NCI-H748 treated with DMSO at 0.1 percent for 48 hours (cell line): Measurements from ENCODE around the gene PAFAH2.

Experiments
- DNase-seq: peaks from one replicate; lab custom pipeline; 2025; lab: John Stamatoyannopoulos, UW

PAFAH2 gene

DNA sequence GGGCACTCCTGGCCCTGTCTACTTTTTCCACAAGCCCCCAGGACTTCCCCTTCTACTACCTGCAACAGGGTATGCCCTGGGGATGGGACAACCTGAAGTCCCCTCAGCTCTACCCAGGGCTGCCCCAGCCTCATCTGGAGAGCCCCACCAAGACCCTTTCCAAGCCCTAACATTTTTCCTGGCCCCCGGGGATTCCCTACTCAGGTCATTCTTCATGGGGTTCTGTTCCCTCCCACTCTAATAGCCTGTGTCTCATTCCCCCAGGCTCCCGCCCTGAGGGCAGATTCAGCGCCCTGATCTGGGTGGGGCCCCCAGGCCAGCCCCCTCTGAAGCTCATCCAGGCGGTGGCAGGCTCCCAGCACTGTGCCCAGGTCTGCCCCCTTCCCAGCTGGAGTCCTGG is 33.3 kb upstream of the PAFAH2 start:
- DNase-seq: no peak

DNA sequence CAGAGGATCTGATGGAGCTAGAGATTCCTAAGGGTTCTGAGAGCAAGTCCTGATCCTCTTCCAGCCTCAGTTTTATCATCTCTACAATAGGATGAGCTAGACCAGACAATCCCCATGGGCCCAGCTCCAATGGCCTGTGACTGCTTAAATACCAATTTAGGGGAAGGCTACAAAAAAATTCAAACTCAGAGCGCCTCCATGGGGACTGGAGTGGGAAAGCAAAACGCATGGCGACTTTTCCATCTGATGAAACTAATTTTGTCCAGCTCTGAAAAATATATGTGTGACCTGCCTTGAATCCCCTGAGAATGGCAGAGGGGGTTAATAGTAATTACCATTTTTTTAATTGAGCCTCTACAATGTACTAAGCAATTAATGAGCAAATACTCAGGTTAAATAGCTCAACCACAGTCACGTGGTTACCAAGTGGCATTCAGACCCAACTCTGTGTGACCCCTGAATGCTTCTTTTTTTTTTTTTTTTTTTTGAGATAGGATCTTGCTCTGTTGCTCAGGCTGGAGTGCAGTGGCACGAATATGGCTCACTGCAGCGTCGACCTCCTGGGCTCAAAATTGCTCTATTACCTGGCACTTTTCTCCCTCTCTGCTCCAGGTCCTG is 32.1 kb upstream of the PAFAH2 start:
- no peak for DNase-seq

DNA sequence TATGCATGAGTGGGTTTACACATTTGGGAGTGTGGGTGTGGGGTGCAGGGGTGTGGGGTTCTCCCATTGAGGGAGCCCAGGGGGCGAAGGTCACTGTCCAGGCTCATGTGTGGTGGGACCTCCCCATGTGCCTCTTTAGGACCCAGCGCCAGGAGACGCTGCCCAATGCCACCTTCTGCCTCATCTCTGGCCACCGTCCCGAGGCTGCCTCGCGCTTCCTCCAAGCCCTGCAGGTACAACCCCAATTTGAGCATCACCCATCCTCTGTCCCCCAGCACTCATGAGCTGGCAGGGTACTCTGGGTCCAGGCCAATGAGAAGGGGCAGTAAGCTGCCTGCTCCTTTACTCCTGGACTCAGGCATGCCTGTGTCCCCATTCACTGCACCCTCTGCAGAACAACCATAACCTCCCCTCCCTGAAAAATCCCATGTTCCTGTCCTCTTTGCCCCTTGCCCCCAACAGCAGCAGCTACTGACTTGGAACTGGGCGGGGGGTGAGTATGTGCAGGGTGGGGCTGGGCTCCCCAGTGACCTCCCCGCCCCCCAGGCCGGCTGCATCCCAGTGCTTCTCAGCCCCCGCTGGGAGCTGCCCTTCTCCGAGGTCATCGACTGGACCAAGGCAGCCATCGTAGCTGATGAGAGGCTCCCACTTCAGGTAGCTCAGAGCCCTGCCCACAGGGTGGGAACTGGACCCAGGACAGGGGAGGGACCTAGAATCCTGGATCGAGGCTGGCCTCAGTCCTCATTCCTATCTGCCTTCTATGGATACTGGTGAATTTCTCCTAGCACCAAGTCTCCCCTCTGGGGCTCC is 31.4 kb upstream of the PAFAH2 start:
- DNase-seq: no peak

- DNase-seq: no peak
Measured at GRCh38 chr1:26028490-26028980, 30.7 kb upstream of the PAFAH2 start.

DNA sequence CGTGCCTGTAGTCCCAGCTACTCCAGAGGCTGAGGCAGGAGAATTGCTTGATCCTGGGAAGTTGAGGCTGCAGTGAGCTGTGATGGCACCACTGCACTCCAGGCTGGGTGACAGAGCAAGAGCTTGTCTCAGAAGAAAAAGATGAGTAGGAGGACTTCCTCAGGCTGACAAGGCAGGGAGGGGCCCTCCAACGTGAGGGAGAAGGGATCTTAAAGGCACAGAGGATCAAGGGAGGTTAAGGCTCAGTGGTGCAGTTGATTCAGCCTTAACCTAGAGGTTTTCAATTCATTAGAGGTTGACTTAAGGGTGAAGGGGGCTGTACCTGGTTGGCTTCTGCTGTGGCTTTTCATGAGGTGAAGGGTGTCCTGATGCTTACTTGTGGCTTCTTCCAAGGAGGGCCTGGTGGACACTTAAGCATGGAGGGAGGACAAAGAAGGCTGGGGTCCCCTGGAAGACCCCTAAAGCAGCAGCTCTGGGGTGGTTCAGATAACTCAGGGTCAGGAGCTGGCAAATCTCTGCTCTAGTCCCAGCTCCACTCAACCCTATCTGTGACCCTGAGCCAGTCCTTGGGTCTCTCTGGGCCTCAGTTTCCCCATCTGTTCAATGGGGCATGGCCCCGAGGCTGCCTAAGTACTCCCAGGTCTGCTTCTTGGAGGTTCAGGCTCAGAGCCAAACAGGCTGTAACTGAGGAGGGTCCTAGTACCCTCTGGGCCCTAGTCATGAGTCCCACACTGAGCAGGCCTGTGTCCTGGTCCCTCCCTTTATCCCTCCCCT is 30.0 kb upstream of the PAFAH2 start:
- no peak for DNase-seq

DNA sequence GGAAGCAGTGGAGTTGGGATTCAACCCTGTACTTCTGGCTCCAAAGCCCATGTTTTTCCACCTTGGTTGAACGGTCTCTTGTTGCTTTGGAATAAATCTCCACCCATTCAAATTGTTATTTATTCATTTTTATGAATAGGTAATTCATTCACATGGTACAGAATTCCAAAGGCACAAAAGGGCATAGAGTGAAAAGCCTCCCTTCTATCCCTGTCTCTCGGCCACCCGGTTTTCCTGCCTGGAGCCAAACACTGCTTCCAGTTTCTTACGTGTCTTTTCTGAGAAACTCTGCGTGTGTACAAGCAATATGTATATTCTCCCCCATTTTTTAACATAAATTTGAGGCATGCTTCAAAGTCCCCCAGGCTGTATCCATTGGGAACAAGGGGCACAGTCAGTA is 27.7 kb upstream of the PAFAH2 start:
- DNase-seq: no peak

DNA sequence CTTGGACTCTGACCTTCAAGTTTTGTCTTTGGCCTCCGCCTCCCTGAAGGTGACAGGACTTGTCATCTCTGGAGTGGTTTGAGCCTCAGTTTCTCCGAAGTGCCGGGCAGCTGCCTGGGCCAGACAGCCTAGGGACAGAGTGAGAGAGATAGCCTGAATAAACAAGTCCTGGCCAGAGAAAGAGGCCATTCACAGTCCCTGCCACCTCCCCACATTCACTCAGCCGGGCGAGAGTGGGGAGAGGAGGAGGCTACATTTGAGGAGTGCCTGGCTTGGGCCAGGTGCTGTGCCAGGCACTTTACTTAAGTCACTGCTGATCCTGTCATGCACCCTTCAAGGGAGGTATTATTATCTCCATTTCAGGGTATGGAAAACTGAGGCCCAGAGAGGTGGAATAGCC is 27.2 kb upstream of the PAFAH2 start:
- DNase-seq: no peak

DNA sequence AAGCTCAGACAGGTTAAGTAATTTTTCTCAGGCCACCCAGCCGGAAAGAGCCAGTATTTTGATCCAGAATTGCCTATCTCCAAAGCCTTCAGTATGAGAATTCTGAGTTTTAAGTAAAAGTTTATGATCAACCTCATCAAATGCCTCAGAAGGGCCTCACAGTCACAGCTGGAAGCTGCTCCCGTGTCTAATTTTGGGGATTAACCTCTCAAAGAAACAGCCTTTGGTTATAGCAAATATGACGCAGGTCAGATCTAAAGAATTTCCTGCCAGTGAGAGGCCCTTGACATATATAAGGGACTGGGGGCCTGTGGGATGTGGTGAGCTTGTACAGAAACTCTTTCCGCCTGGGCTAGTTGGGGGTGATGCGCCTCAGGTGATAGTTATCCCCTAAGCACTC is 26.0 kb upstream of the PAFAH2 start:
- DNase-seq: no peak

DNA sequence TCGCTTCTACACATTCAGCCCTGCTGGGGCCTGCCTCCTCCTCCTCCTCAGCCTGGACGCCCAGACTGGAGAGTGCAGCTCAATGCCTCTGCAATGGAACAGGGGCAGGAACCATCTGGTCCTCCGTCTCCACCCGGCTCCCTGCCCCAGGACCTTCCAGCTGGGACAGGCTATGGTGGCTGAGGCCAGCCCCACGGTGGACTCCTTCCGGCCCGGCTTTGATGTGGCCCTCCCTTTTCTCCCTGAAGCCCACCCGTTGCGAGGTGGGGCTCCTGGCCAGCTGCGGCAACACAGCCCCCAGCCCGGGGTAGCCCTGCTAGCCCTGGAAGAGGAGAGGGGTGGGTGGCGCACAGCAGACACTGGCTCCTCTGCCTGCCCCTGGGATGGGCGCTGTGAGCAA is 25.1 kb upstream of the PAFAH2 start:
- DNase-seq: no peak

GRCh38 chr1:26022404-26022779 is 24.5 kb upstream of the PAFAH2 start:
- DNase-seq: no peak

GRCh38 chr1:26021647-26022403 is 24.0 kb upstream of the PAFAH2 start, which contains the start of gene EXTL1:
EXTL1 (plus strand) TSS chr1:26021775; CDS start chr1:26022647, 872 bp downstream.
- DNase-seq: no peak

DNA sequence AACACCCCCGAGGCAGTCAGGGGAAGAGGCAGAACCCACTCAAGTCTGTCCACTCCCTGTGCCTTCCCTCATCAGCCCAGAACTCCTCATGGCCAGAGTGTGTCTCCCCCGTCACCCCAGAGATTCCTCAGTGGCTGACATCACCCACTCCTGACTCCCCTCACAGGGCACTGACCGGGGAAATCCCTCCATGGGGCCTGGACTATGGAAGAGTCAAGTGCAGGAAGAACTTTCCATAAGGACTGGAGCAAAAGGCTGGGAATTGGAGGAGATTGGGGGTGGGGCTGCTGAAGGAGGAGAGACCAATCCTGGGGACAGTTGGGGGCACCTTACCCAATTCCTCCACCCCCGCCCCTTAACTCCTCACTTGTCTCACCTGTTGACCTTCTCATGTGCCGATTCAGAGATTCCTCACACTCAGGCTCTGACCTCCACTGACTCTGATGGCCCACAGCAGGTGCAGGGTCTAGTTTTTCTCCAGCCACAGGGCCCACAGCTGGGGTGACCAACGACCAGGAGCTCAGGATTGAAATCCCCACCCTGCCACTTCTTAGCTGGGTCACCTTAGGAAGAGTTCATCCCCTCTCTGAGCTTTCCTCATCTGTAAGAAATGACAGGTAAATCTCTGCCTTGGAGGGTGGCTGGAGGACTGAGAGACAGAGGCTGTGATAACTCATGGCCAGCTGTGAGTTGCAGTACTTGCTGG is 23.2 kb upstream of the PAFAH2 start:
- DNase-seq: no peak

- no peak for DNase-seq
Measured at GRCh38 chr1:26020330-26020768, 22.5 kb upstream of the PAFAH2 start.

GRCh38 chr1:26019641-26020315 is 21.9 kb upstream of the PAFAH2 start:
- no peak for DNase-seq

DNA sequence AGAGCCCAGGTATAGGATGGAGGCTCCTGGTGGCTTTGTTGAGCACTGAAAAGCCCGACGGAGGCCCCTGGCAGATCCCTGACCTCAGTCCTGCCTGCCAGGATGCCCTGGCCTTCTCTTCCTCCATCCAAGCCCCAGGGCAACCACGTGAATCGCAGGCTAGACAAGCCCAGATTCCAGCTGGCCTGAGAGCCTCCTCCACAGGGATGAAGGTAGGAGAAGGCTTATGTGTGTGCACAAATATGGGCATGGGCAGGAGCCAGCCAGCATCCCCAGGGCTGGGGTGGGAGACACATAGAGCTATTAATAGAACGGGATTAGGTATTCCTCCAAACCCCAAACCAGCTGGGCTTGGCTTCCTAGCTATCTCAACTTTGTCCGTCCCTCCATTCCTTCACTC is 19.7 kb upstream of the PAFAH2 start:
- DNase-seq: no peak

DNA sequence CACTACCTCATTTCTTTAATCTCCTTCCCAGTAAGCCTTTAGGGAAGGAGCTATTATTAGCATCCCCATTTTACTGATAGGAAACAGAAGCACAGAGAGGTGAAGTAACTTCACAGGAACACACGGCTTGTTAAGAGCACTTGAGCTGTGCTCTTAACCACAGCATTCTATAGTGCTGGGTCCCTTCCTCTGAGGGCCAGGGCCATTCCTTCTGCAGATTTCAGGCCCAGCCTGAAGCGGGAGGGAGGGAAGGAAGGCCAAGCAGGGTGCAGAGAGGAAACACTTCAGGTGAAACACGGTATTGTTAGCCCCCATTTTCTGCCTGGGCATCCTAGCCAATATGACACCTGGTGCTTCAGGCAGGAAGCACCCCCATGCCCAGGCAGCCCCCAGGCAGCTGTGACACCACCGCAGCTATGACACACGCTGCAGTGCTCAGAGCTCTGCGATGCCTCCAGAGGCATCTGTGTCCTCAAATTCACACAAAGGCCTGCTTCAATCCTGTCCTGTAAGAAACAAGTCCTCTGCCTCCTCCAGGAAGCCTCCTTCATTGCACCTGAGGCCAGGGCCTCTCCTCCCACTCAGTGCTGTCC is 19.2 kb upstream of the PAFAH2 start:
- no peak for DNase-seq

- no peak for DNase-seq
Measured at GRCh38 chr1:26016258-26016952, 18.5 kb upstream of the PAFAH2 start.

DNA sequence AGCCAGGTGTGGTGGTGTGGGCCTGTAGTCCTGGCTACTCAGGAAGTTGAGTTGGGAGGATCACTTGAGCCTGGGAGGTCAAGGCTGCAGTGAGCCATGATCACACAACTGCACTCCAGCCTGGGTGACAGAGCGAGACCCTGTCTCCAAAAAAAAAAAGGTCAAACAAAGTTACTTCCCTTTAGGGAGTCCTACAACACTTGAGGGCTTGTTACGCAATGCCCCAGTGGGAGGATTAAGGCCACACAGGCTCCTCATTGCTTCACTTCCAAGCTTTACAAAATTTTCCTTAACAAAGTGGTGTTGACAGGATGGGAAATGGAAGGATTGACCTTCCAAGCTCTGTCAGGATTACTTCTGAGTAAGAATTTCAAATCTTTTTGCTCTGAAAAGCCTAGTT is 17.5 kb upstream of the PAFAH2 start:
- no peak for DNase-seq

- DNase-seq: no peak
Measured at GRCh38 chr1:26014179-26014578, 16.3 kb upstream of the PAFAH2 start.

- no peak for DNase-seq
Measured at GRCh38 chr1:26012864-26013263, 15.0 kb upstream of the PAFAH2 start.
